ENCODE results near the gene HSBP1. TPM values are rescaled to one million over a fixed set of nuclear protein-coding genes. Genes with fewer than 3 reads are reported as not detected.

Gene HSBP1
- total RNA-seq, 1 experiment from 2014 or later: 167 TPM

DNA sequence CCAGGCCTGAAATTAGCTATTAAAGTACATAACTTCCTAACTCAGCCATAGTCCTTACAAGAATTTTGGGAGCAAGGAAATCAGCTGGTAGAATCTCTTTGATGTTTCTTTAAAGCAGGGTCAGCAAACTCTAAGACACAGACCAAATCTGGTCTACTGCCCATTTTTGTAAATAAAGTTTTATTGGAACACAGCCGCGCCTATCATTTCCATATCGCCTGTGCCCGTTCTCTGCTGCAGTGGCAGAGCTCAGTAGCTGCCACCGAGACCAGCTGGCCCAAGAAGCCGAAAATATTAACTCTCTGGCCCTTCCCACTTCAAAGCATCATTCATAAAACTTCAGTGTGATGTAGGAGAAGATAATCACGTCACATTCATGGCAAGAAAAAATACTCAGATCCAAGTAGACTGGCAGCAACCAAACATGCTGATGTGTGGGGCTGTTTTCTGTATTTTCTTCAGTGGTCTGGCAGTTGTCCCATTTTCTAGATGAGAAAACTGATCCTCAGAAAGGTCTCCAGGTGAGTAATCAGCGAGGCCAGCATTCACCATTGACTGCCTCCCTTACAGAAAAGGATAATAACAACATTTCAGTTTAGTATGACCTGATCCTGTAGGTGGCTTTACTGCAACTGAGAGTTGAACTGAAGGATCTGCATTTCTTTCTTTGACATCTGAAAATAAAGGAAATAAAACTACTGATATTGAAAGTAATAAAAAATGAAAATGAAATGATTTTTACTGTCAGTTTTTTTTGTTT is 18.0 kb upstream of the HSBP1 start:
- Histone ChIP-seq H3K9ac (ENCODE audit: low read length) (no peak overlapping the region), H2AFZ (ENCODE audit: low read length) (no peak overlapping the region), H3K4me3 (ENCODE audit: low read length) (no peak overlapping the region), H3K4me2 (ENCODE audit: low read length) (no peak overlapping the region), H3K4me1 (ENCODE audit: insufficient read depth, low read length) (no peaks in the 10 kb centered on the region), H3K9me2 (replicated peaks; ENCODE audit: low read length) (no peaks in the 10 kb centered on the region), H3K9me3 (ENCODE audit: low read length) (no peaks in the 10 kb centered on the region), H3K27me3 (ENCODE audit: low read length) (no peaks in the 10 kb centered on the region), H4K20me1 (ENCODE audit: low read length) (no peaks in the 10 kb centered on the region), H3F3A (ENCODE audit: low read length, unreplicated experiment) (no peaks in the 10 kb centered on the region), H3K27ac (ENCODE audit: low read length) (no peak overlapping the region), H3K79me2 (ENCODE audit: low read length) (no peaks in the 10 kb centered on the region), H3K36me3 (ENCODE audit: low read depth, low read length) (no peaks in the 10 kb centered on the region)
- ATAC-seq (no peak), DNase-seq (no peak)
- ChIA-PET POLR2A (ENCODE audit: unreplicated experiment) (no interaction called here), CTCF (no interaction called here)
- BruUV-seq (replicated peaks): no TSS peak
- intact Hi-C loops (cut with micrococcal nuclease): no loop called here
- TF ChIP-seq EZH2phosphoT487 (IDR thresholded peaks at IDR 0.05; ENCODE audit: borderline replicate concordance, low read length) (no peak), EZH2 (IDR thresholded peaks at IDR 0.05; ENCODE audit: low read length, unreplicated experiment) (no peak)
- TF ChIP-seq, protein P1, sequence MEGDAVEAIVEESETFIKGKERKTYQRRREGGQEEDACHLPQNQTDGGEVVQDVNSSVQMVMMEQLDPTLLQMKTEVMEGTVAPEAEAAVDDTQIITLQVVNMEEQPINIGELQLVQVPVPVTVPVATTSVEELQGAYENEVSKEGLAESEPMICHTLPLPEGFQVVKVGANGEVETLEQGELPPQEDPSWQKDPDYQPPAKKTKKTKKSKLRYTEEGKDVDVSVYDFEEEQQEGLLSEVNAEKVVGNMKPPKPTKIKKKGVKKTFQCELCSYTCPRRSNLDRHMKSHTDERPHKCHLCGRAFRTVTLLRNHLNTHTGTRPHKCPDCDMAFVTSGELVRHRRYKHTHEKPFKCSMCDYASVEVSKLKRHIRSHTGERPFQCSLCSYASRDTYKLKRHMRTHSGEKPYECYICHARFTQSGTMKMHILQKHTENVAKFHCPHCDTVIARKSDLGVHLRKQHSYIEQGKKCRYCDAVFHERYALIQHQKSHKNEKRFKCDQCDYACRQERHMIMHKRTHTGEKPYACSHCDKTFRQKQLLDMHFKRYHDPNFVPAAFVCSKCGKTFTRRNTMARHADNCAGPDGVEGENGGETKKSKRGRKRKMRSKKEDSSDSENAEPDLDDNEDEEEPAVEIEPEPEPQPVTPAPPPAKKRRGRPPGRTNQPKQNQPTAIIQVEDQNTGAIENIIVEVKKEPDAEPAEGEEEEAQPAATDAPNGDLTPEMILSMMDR (conservative IDR thresholded peaks at IDR 0.05; ENCODE audit: low read depth, low read length): no peak

DNA sequence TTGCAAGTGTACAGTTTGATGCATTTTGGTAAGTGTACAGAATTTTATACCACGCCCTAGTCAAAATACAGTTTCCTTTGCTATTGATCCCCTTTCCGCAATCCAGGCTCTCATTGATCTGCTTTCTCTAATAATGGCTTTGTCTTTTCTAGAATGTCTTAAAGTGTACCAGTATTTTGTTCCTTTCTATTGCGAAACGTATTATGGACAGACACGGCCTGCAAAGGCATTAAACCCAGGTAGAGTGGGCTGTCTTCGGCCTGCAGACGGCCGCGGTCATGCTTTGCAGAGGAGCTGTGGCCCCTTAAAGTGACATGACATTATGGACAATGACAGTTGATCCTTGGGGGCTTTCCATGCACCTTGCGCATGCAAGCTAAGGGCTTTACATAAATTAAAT is 15.9 kb upstream of the HSBP1 start:
- POLR2A ChIA-PET (ENCODE audit: unreplicated experiment): no interaction called here
- no peak for ATAC-seq
- H3K27me3 ChIP-seq (ENCODE audit: low read length): no peaks in the 10 kb centered on the region

DNA sequence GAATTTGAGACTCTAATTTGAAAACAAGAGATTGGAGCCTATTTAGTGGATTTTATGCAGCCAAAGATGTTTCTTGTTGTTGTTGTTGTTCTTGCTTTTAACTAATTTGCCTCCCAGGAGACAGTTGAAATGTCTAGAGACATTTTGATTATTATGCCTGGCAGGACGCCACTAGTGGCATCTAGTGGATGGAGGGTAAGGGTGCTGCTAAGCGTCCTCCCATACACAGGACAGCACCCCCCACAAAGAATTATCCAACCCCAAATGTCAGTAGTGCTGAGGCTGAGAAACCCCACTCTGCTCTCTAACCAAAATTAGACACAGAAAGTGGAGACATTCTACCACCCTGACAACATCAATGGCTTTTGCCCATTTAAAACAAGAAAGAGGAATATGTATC is 15.4 kb upstream of the HSBP1 start:
- Histone ChIP-seq H3K79me2 (ENCODE audit: low read length) (no peaks in the 10 kb centered on the region), H3K4me3 (ENCODE audit: low read length) (no peak overlapping the region), H3K36me3 (ENCODE audit: low read depth, low read length) (no peaks in the 10 kb centered on the region), H3K9me3 (ENCODE audit: low read length) (no peaks in the 10 kb centered on the region), H2AFZ (ENCODE audit: low read length) (no peak overlapping the region), H3K9ac (ENCODE audit: low read length) (no peak overlapping the region), H3K4me1 (ENCODE audit: insufficient read depth, low read length) (peaks cover 9% of the 10 kb centered on the region), H3K4me2 (ENCODE audit: low read length) (no peak overlapping the region), H3K27me3 (ENCODE audit: low read length) (no peaks in the 10 kb centered on the region), H4K20me1 (ENCODE audit: low read length) (no peaks in the 10 kb centered on the region), H3K9me2 (replicated peaks; ENCODE audit: low read length) (no peaks in the 10 kb centered on the region), H3F3A (ENCODE audit: low read length, unreplicated experiment) (no peaks in the 10 kb centered on the region), H3K27ac (ENCODE audit: low read length) (no peak overlapping the region)
- no TSS peak for BruUV-seq (replicated peaks)
- TF ChIP-seq, protein P1 (conservative IDR thresholded peaks at IDR 0.05; ENCODE audit: low read depth, low read length): no peak
- TF ChIP-seq EZH2 (IDR thresholded peaks at IDR 0.05; ENCODE audit: low read length, unreplicated experiment) (no peak), EZH2phosphoT487 (IDR thresholded peaks at IDR 0.05; ENCODE audit: borderline replicate concordance, low read length) (no peak)
- ChIA-PET POLR2A (ENCODE audit: unreplicated experiment) (no interaction called here), CTCF (no interaction called here)
- no peak for ATAC-seq
- DNase-seq: no peak
- intact Hi-C loops (cut with micrococcal nuclease): no loop called here

More for the DNA sequence above, 15.9 kb upstream of the HSBP1 start:
- H3F3A ChIP-seq (ENCODE audit: low read length, unreplicated experiment): no peaks in the 10 kb centered on the region
- no peak overlapping the region for H3K4me2 ChIP-seq (ENCODE audit: low read length)
- H3K9ac ChIP-seq (ENCODE audit: low read length): no peak overlapping the region
- no peaks in the 10 kb centered on the region for H4K20me1 ChIP-seq (ENCODE audit: low read length)
- peaks cover 8% of the 10 kb centered on the region for H3K4me1 ChIP-seq (ENCODE audit: insufficient read depth, low read length)
- no peaks in the 10 kb centered on the region for H3K9me3 ChIP-seq (ENCODE audit: low read length)
- no peak overlapping the region for H2AFZ ChIP-seq (ENCODE audit: low read length)
- BruUV-seq (replicated peaks): no TSS peak
- no peak for DNase-seq
- H3K4me3 ChIP-seq (ENCODE audit: low read length): no peak overlapping the region
- CTCF ChIA-PET: no interaction called here
- H3K9me2 ChIP-seq (replicated peaks; ENCODE audit: low read length): no peaks in the 10 kb centered on the region
- H3K27ac ChIP-seq (ENCODE audit: low read length): no peak overlapping the region
- no peaks in the 10 kb centered on the region for H3K36me3 ChIP-seq (ENCODE audit: low read depth, low read length)
- H3K79me2 ChIP-seq (ENCODE audit: low read length): no peaks in the 10 kb centered on the region
- TF ChIP-seq EZH2phosphoT487 (IDR thresholded peaks at IDR 0.05; ENCODE audit: borderline replicate concordance, low read length) (no peak), EZH2 (IDR thresholded peaks at IDR 0.05; ENCODE audit: low read length, unreplicated experiment) (no peak)
- TF ChIP-seq, protein P1 (conservative IDR thresholded peaks at IDR 0.05; ENCODE audit: low read depth, low read length): no peak
- intact Hi-C loops (cut with micrococcal nuclease): no loop called here

Measured in PC-3 (cell line).